Measurements from ENCODE around the gene SFXN5. TPM values are rescaled to one million over a fixed set of nuclear protein-coding genes. Genes with fewer than 3 reads are reported as not detected.
"Not testable (repeated sequence)": the region's sequence is repeated elsewhere in the genome, so short reads cannot be mapped to it uniquely, and the experiment has no call there.

Gene SFXN5, protein sequence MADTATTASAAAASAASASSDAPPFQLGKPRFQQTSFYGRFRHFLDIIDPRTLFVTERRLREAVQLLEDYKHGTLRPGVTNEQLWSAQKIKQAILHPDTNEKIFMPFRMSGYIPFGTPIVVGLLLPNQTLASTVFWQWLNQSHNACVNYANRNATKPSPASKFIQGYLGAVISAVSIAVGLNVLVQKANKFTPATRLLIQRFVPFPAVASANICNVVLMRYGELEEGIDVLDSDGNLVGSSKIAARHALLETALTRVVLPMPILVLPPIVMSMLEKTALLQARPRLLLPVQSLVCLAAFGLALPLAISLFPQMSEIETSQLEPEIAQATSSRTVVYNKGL
- 4.7 TPM for total RNA-seq

DNA sequence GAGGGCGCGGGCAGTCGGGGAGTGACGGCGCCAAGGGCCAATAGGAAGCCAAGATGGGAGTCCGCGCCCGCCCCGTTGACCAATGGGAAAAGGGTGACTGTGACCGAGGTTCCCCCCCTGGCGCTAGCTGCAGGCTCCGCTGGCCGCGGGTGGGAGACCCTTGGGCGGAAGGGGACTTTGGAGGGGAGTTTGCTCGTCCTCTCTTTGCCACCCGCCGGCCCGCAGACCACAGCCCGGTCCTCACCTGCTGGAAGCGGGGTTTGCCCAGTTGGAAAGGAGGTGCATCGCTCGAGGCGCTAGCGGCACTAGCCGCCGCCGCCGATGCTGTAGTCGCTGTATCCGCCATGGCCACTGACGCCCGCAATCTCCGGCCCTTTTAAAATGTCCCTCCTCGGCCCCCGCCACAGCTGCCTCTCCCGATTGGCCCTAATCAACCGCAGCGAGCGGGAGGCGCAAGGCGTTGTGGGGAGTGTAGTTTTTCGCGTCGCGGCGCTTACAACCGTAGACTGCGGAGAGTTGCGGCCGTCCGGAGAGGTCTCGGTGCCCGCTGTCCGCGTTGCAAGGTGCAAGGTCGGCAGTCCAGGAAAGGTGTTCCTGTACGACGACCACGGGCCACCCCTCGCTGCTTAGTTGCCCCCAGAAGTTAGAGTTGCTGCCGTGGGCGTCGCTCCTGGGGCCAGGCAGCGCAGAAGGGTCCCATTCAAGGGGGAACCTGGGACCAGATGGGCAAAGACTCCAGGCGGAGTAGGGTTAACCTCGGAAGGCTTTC is at the start of gene SFXN5:
Gene SFXN5 (minus strand): TSS at position 353 of the 769 bp plus-strand sequence. CDS start 7 bp downstream, at position 346.
- Histone ChIP-seq H3K4me3 (ENCODE audit: low read length in 3 of 3) (peak within 1 kb of the TSS; percentile 88 to 97 (median 94)), H3K9me3 (ENCODE audit: control insufficient read depth in 3 of 3, low read length in 3 of 3) (no peaks in the 10 kb centered on the region), H3K27ac (ENCODE audit: low read depth, low read length) (peak within 1 kb of the TSS; percentile 96), H3K4me1 (ENCODE audit: control insufficient read depth in 3 of 3, insufficient read depth in 3 of 3, low read length in 3 of 3) (peaks cover 35 to 50% (median 47%) of the 10 kb centered on the region in 3 donors), H3K36me3 (ENCODE audit: control insufficient read depth in 3 of 3, insufficient read depth in 3 of 3, low read length in 3 of 3) (peaks cover 0 to 2% (median 0%) of the 10 kb centered on the region in 3 donors), H3K9ac (ENCODE audit: low read depth in 1 of 3, low read length in 3 of 3) (peak within 1 kb of the TSS; percentile 91 to 98 (median 94)), H3K27me3 (ENCODE audit: control insufficient read depth in 3 of 3, insufficient read depth in 3 of 3, low read length in 3 of 3) (no peaks in the 10 kb centered on the region)

DNA sequence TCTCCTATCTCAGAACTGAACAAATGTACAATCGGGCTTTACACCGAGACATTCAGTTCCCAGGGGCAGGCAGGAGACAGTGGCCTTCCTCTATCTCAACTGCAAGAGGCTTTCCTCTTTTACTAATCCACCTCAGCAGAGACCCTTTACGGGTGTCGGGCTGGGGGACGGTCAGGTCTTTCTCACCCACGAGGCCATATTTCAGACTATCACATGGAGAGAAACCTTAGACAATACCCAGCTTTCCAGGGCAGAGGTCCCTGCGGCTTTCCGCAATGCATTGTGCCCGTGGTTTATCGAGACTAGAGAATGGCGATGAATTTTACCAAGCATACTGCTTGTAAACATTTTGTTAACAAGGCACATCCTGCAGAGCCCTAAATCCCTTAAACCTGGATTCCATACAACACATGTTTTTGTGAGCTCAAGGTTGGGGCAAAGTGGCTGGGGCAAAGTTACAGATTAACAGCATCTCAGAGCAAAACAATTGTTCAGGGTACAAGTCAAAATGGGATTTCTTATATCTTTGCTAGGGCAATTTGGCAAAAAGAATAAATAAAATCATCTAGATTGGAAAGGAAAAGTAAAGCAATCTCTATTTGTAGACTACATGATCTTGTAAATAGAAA is 48.2 kb upstream of the SFXN5 start:
- not testable (repeated sequence) for H3K36me3 ChIP-seq (ENCODE audit: control insufficient read depth in 3 of 3, insufficient read depth in 3 of 3, low read length in 3 of 3); H3K9me3 ChIP-seq (ENCODE audit: control insufficient read depth in 3 of 3, low read length in 3 of 3); H3K4me1 ChIP-seq (ENCODE audit: control insufficient read depth in 3 of 3, insufficient read depth in 3 of 3, low read length in 3 of 3); H3K9ac ChIP-seq (ENCODE audit: low read depth in 1 of 3, low read length in 3 of 3); H3K4me3 ChIP-seq (ENCODE audit: low read length in 3 of 3); H3K27me3 ChIP-seq (ENCODE audit: control insufficient read depth in 3 of 3, insufficient read depth in 3 of 3, low read length in 3 of 3); H3K27ac ChIP-seq (ENCODE audit: low read depth, low read length)

DNA sequence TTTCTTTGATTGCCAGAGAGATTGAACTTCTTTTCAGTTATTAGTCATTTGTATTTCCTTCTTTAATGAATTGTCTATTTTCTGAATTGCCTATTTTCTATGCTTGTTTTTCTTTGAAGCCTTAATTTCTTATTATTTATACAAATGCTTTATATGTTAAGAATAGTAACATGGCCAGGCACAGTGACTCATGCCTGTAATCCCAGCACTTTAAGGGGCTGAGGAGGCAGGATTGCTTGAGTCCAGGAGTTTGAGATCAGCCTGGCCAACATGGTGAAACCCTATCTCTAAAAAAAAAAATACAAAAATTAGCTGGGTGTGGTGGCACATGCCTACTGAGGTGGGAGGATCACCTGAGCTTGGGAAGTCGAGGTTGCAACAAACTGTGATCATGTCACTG is 45.9 kb upstream of the SFXN5 start:
- peaks cover 0 to 5% (median 3%) of the 10 kb centered on the region in 3 donors for H3K4me1 ChIP-seq (ENCODE audit: control insufficient read depth in 3 of 3, insufficient read depth in 3 of 3, low read length in 3 of 3)
- no peak overlapping the region for H3K27ac ChIP-seq (ENCODE audit: low read depth, low read length)
- H3K9ac ChIP-seq (ENCODE audit: low read depth in 1 of 3, low read length in 3 of 3), result no peak overlapping the region
- H3K36me3 ChIP-seq (ENCODE audit: control insufficient read depth in 3 of 3, insufficient read depth in 3 of 3, low read length in 3 of 3), result no peaks in the 10 kb centered on the region
- no peaks in the 10 kb centered on the region for H3K27me3 ChIP-seq (ENCODE audit: control insufficient read depth in 3 of 3, insufficient read depth in 3 of 3, low read length in 3 of 3)
- H3K4me3 ChIP-seq (ENCODE audit: low read length in 3 of 3), result no peak overlapping the region
- H3K9me3 ChIP-seq (ENCODE audit: control insufficient read depth in 3 of 3, low read length in 3 of 3), result no peaks in the 10 kb centered on the region

DNA sequence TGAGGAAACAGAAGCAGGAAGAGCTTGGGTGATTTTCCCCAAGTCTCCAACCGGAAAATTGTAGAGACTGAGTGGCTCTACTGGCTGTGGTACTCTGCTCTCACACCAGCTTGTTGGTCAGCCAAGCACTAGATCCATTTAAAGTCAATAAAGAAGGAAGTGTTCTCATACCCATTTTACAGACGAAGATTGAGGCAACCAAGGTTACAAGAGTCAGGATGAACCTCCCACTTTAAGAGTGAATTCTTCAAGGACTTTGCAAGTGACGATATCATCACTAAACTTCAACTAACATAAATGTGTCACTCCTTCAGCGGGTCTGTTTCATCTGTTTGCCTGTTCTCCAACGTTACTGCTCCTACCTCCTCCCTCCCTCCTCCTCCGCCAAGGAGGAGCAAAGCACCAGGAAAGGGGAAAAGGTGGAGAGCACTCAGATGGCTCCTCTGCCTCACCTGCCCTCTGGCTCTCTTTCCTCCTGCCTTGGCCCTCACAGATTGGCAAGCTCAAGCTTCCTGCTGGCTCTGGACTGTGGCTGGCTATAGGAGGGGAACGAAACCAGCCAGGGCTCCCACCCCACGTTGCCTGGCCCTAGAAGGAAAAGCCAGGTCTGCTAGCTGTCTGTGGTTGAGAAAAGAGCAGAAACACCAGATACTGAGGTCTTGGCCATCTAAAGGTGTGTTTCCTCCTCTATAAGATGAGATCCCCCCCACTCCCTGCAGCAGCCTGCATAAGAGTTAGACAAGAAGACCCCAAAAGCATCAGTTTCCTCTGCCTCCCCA is 44.9 kb upstream of the SFXN5 start:
- H3K27me3 ChIP-seq (ENCODE audit: control insufficient read depth in 3 of 3, insufficient read depth in 3 of 3, low read length in 3 of 3), result no peaks in the 10 kb centered on the region
- H3K4me3 ChIP-seq (ENCODE audit: low read length in 3 of 3), result no peak overlapping the region
- H3K27ac ChIP-seq (ENCODE audit: low read depth, low read length), result no peak overlapping the region
- H3K4me1 ChIP-seq (ENCODE audit: control insufficient read depth in 3 of 3, insufficient read depth in 3 of 3, low read length in 3 of 3), result peaks cover 10 to 16% (median 11%) of the 10 kb centered on the region in 3 donors
- no peaks in the 10 kb centered on the region for H3K36me3 ChIP-seq (ENCODE audit: control insufficient read depth in 3 of 3, insufficient read depth in 3 of 3, low read length in 3 of 3)
- no peak overlapping the region for H3K9ac ChIP-seq (ENCODE audit: low read depth in 1 of 3, low read length in 3 of 3)
- H3K9me3 ChIP-seq (ENCODE audit: control insufficient read depth in 3 of 3, low read length in 3 of 3), result no peaks in the 10 kb centered on the region

DNA sequence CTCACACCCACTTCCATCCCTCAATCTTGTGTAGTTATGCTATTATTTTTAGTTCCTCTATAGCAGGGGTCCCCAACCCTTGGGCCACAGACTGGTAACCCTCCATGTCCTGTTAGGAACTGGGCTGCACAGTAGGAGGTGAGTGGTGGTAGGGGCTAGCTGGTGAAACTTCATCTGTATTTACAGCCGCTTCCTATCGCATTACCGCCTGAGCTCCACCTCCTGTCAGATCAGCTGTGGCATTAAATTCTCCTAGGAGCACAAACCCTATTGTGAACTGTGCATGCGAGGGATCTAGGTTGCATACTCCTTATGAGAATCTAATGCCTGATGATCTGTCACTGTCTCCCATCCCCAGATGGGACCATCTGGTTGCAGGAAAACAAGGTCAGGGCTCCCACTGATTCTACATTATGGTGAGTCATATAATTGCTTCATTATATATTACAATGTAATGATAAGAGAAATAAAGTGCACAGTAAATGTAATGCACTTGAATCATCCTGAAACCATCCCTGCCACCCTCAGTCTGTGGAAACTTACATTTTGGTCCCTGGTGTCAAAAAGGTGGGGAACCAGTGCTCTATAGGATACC is 42.9 kb upstream of the SFXN5 start:
- Histone ChIP-seq H3K36me3 (ENCODE audit: control insufficient read depth in 3 of 3, insufficient read depth in 3 of 3, low read length in 3 of 3) (no peaks in the 10 kb centered on the region), H3K4me1 (ENCODE audit: control insufficient read depth in 3 of 3, insufficient read depth in 3 of 3, low read length in 3 of 3) (peaks cover 23 to 30% (median 28%) of the 10 kb centered on the region in 3 donors), H3K27me3 (ENCODE audit: control insufficient read depth in 3 of 3, insufficient read depth in 3 of 3, low read length in 3 of 3) (no peaks in the 10 kb centered on the region), H3K4me3 (ENCODE audit: low read length in 3 of 3) (no peak overlapping the region), H3K9ac (ENCODE audit: low read depth in 1 of 3, low read length in 3 of 3) (no peak overlapping the region), H3K9me3 (ENCODE audit: control insufficient read depth in 3 of 3, low read length in 3 of 3) (no peaks in the 10 kb centered on the region), H3K27ac (ENCODE audit: low read depth, low read length) (no peak overlapping the region)

DNA sequence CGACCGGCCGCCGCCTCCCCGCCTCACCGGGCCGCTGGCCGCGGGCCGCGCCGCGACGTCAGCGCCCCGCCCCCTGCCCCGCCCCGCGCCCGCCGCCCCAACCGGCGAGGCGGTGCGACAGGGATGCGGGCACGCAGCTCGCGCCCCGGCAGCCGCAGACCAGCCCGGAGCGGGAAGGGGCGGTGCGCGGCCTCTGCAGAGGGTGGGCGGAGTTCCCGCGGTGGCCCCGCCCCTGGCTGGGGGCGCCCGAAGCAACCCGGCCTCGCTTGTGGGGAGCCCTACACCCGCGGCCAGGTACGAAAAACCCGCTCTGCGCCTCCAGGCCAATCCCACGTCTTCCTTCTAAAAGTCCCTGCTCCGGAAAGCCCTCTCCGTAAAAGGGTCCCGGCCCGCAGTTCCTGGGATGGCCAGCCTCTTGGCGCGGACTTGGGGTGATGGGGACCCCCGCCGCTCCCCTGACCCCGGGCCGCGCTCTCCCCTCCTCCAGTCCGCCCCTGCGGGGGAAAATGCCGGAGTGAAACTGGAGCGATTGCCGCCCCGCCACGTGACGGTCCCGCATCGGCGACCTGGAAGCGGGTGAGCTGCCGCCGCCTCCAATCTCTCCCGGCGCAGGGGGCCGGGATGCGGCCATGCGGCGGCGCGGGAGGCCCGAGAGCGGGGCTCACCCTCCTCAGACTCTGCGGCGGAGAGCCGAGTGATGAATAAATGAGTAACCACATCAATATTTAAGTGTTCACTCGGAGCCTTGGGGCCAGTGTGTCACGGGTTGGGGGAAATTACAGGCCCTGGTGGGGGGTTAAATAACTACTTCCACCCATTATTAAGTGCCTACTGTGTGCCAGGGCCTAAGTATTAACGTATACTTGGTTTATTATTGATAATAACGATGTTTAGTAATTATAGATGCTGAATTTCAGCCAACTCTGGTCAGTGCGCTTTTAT is 41.7 kb upstream of the SFXN5 start, which contains the start of gene RAB11FIP5:
Gene RAB11FIP5 (minus strand): TSS at position 36 of the 942 bp plus-strand sequence. CDS start 171 bp downstream, outside the sequence.
- Histone ChIP-seq H3K27ac (ENCODE audit: low read depth, low read length) (peak within 1 kb of the TSS; percentile 85), H3K4me3 (ENCODE audit: low read length in 3 of 3) (peak within 1 kb of the TSS; percentile 66 to 86 (median 83)), H3K36me3 (ENCODE audit: control insufficient read depth in 3 of 3, insufficient read depth in 3 of 3, low read length in 3 of 3) (no peaks in the 10 kb centered on the region), H3K9ac (ENCODE audit: low read depth in 1 of 3, low read length in 3 of 3) (peak within 1 kb of the TSS; percentile 87 to 88 (median 88)), H3K27me3 (ENCODE audit: control insufficient read depth in 3 of 3, insufficient read depth in 3 of 3, low read length in 3 of 3) (no peaks in the 10 kb centered on the region), H3K9me3 (ENCODE audit: control insufficient read depth in 3 of 3, low read length in 3 of 3) (no peaks in the 10 kb centered on the region), H3K4me1 (ENCODE audit: control insufficient read depth in 3 of 3, insufficient read depth in 3 of 3, low read length in 3 of 3) (peaks cover 24 to 35% (median 29%) of the 10 kb centered on the region in 3 donors)

DNA sequence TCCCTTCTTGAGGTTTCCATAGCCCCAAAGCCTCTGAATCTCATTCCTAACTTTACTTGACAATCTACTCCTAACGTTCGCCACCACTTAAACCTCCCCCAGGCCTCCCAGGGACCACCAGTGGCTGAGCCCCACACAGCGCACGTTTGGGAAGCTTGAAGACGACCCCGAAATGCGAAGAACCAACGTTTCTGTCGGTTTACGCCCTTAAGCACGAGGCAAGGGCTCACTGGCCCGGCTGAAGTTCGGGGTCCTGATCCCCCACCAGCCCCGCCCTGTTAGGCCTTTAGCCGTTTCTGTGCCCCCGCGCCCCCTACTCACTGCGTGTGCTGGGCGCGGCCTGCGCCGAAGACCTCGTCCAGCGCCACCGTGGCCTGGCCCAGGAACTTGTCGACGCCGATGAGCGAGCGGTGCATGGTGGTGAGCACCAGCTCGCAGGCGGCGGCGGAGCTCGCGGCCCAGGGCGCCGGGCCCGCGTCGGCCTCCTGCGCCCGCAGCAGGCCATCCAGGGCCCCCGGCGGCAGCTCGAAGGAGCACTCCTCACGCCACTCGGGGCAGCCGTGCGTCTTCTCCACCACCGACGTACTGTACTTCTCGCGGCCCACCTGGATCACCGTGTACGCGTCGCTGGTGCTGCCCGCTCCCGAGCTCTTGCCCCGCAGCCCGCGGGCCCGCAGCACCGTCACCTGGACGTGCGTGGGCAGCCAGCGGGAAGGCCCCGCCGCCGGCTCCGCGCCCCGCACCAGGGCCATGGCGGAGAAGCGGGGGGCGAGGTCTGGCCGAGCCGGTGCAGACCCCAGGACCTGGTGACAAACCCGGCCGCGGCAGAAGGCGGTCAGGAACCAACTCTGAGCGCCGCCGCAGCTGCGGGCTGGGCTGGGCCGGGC is 40.8 kb upstream of the SFXN5 start:
- Histone ChIP-seq H3K9me3 (ENCODE audit: control insufficient read depth in 3 of 3, low read length in 3 of 3) (no peaks in the 10 kb centered on the region), H3K9ac (ENCODE audit: low read depth in 1 of 3, low read length in 3 of 3) (peak overlapping the region; percentile 87 to 88 (median 88)), H3K36me3 (ENCODE audit: control insufficient read depth in 3 of 3, insufficient read depth in 3 of 3, low read length in 3 of 3) (no peaks in the 10 kb centered on the region), H3K4me1 (ENCODE audit: control insufficient read depth in 3 of 3, insufficient read depth in 3 of 3, low read length in 3 of 3) (peaks cover 33 to 44% (median 38%) of the 10 kb centered on the region in 3 donors), H3K27me3 (ENCODE audit: control insufficient read depth in 3 of 3, insufficient read depth in 3 of 3, low read length in 3 of 3) (no peaks in the 10 kb centered on the region), H3K4me3 (ENCODE audit: low read length in 3 of 3) (peak overlapping the region; percentile 66 to 86 (median 83)), H3K27ac (ENCODE audit: low read depth, low read length) (peak overlapping the region; percentile 85)

Data from skeletal muscle tissue (tissue), 4 donors.